Parathyroid adenoma (tissue), 2 donors: Measurements from ENCODE around the gene PBX2.

Experiments
- H2AFZ ChIP-seq: fragments of 300-600 bp; sonication (generic); one replicate; pipeline ENCODE4 v1.7.0; 2017; ENCODE audit warnings: antibody characterized with exemption, mild to moderate bottlenecking
- H3K27ac ChIP-seq: fragments of 300-600 bp; sonication (generic); one replicate; pipeline ENCODE4 v1.7.0; 2017
- H3K27me3 ChIP-seq: fragments of 300-600 bp; sonication (generic); one replicate; pipeline ENCODE4 v1.7.0; 2017; ENCODE audit warnings: low read length; ENCODE audit not compliant: control insufficient read depth, insufficient read depth
- H3K36me3 ChIP-seq: fragments of 300-600 bp; sonication (generic); one replicate; pipeline ENCODE4 v1.7.0; 2017; ENCODE audit warnings: low read length; ENCODE audit not compliant: control insufficient read depth, insufficient read depth
- H3K4me1 ChIP-seq: fragments of 300-600 bp; sonication (generic); one replicate; pipeline ENCODE4 v1.7.0; 2017; ENCODE audit warnings: control low read depth
- H3K4me2 ChIP-seq: fragments of 300-600 bp; sonication (generic); one replicate; pipeline ENCODE4 v1.7.0; 2017; ENCODE audit warnings: low read length
- H3K4me3 ChIP-seq: fragments of 300-600 bp; sonication (generic); one replicate; pipeline ENCODE4 v1.7.0; 2017; ENCODE audit warnings: low read depth, low read length
- H3K79me2 ChIP-seq: fragments of 300-600 bp; sonication (generic); one replicate; pipeline ENCODE4 v1.7.0; 2017; ENCODE audit warnings: control low read depth
- H3K9ac ChIP-seq: fragments of 300-600 bp; sonication (generic); one replicate; pipeline ENCODE4 v1.7.0; 2017; ENCODE audit warnings: mild to moderate bottlenecking
- H3K9me3 ChIP-seq: fragments of 300-600 bp; sonication (generic); one replicate; pipeline ENCODE4 v1.7.0; 2017; ENCODE audit warnings: low read length; ENCODE audit not compliant: control insufficient read depth
- TF ChIP-seq, protein P1 (sequence below): fragments of 300-600 bp; sonication (generic); IDR thresholded peaks from one replicate; pipeline ENCODE4 v1.7.0; 2017; ENCODE audit warnings: antibody characterized with exemption, mild to moderate bottlenecking
- donor health status: primary hyperparathyroidism.

The PBX2 gene

DNA sequence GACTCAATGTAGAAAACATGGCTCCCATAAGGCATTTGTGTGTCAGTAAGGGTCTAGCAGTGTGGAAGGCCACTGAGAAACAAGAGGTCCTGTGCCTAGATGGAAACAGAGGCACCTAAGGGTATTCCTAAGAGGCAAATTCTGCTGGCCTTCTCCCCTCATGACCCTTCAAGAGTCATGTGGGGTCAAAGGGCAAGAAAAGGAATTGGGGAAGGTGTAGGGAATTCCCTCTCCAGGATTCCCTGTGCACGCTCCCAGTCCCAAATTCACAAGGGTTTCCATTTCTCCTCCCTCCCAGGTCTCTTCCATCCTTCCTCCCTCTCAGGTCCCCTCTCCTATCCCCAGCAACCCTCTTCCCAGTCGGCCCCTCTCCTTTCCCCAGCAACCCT is 14.7 kb downstream of the PBX2 start:
- Histone ChIP-seq H3K27ac (peak overlapping the region; percentile 98), H3K27me3 (no peaks in the 10 kb centered on the region), H3K36me3 (no peaks in the 10 kb centered on the region), H3K79me2 (peaks cover 9% of the 10 kb centered on the region), H3K4me1 (peaks cover 9% of the 10 kb centered on the region), H3K9ac (peak overlapping the region; percentile 89), H2AFZ (peak overlapping the region; percentile 89), H3K4me2 (peak overlapping the region; percentile 91), H3K4me3 (peak overlapping the region; percentile 81), H3K9me3 (no peaks in the 10 kb centered on the region)
- TF ChIP-seq, protein P1, sequence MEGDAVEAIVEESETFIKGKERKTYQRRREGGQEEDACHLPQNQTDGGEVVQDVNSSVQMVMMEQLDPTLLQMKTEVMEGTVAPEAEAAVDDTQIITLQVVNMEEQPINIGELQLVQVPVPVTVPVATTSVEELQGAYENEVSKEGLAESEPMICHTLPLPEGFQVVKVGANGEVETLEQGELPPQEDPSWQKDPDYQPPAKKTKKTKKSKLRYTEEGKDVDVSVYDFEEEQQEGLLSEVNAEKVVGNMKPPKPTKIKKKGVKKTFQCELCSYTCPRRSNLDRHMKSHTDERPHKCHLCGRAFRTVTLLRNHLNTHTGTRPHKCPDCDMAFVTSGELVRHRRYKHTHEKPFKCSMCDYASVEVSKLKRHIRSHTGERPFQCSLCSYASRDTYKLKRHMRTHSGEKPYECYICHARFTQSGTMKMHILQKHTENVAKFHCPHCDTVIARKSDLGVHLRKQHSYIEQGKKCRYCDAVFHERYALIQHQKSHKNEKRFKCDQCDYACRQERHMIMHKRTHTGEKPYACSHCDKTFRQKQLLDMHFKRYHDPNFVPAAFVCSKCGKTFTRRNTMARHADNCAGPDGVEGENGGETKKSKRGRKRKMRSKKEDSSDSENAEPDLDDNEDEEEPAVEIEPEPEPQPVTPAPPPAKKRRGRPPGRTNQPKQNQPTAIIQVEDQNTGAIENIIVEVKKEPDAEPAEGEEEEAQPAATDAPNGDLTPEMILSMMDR = no peak

DNA sequence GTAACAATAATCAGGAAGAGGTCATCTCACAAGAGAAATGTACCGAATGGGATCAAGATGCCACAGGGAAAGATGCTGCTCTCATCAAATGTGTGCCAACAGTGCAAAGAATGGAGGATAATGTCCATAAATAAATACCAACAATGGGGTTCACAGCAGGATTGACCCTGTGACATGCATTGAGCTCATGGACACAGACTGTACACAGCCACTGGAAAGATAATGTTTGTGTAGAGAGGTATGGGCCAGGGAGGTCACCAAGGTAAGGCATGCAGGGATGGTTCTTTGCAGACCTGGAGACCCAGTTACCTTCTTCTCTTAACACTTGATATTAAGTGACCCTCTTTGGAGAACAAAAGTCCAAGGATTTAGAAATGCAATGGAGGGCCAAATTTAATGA is 15.6 kb downstream of the PBX2 start:
- no peak overlapping the region for H2AFZ ChIP-seq
- H3K9ac ChIP-seq = no peak overlapping the region
- H3K27me3 ChIP-seq = no peaks in the 10 kb centered on the region
- H3K4me3 ChIP-seq = no peak overlapping the region
- peaks cover 9% of the 10 kb centered on the region for H3K79me2 ChIP-seq
- H3K4me2 ChIP-seq = no peak overlapping the region
- H3K36me3 ChIP-seq = no peaks in the 10 kb centered on the region
- no peaks in the 10 kb centered on the region for H3K9me3 ChIP-seq
- TF ChIP-seq, protein P1 = no peak
- peaks cover 9% of the 10 kb centered on the region for H3K4me1 ChIP-seq
- no peak overlapping the region for H3K27ac ChIP-seq

DNA sequence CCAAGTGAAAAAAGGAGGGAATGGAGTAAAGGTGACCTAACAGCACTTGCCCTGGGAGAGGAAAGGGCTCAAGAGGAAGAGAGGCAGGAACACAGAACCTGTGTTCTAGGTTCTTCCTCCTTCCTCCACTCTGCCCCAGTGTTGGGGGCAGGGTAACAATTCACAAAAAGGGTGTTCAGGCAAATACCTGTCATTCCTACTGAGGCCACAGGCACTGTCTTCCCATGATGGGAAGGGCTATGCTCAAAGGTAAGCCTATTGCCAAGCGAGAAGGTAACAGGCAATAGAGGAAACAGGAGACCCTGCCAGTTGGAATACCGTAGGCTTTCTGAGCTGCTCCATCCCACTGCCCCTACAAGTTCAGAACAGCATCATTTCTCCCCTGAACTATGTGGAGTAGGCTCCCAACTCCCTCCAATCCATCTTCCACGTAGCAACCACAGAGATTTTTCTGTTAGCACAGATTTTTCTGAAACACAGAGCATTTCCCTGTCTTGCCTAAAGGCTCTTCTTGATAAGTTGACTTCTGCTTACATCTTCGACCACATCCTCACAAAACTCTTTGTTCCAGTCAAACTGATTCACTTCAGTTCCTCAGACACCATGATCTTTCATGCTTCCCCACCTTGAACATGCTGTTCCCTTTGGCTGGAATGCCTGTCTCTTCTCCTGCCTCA is 16.8 kb downstream of the PBX2 start:
- Histone ChIP-seq H3K9me3 (no peaks in the 10 kb centered on the region), H3K27ac (no peak overlapping the region), H3K4me1 (peaks cover 9% of the 10 kb centered on the region), H3K27me3 (no peaks in the 10 kb centered on the region), H3K4me3 (no peak overlapping the region), H3K9ac (no peak overlapping the region), H2AFZ (no peak overlapping the region), H3K36me3 (no peaks in the 10 kb centered on the region), H3K79me2 (peaks cover 5% of the 10 kb centered on the region), H3K4me2 (no peak overlapping the region)
- TF ChIP-seq, protein P1 = no peak

DNA sequence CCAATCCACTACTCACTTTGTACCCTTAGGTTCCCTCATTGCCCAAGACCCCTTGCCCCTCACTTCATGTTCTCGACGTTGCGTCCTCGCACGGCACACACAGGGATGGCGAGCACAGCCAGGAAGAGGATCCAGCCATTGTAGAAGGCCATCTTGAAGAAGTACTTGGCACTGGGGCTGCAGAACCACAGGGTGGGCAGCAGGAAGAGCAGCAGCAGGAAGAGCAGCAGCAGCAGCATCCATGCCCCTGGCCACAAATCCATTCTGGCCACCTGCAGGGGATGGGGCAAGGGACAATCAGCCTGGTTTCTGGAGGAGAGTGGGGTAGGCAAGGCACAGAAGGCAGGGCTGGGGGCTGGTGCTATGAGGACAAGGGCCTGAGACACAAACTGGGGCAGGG is 18.8 kb downstream of the PBX2 start:
- TF ChIP-seq, protein P1 = no peak
- H3K36me3 ChIP-seq = no peaks in the 10 kb centered on the region
- no peak overlapping the region for H3K4me3 ChIP-seq
- no peaks in the 10 kb centered on the region for H3K27me3 ChIP-seq
- H3K27ac ChIP-seq = no peak overlapping the region
- H3K4me1 ChIP-seq = peaks cover under 1% of the 10 kb centered on the region
- no peak overlapping the region for H3K9ac ChIP-seq
- H2AFZ ChIP-seq = no peak overlapping the region
- H3K9me3 ChIP-seq = no peaks in the 10 kb centered on the region
- peaks cover 5% of the 10 kb centered on the region for H3K79me2 ChIP-seq
- H3K4me2 ChIP-seq = no peak overlapping the region

DNA sequence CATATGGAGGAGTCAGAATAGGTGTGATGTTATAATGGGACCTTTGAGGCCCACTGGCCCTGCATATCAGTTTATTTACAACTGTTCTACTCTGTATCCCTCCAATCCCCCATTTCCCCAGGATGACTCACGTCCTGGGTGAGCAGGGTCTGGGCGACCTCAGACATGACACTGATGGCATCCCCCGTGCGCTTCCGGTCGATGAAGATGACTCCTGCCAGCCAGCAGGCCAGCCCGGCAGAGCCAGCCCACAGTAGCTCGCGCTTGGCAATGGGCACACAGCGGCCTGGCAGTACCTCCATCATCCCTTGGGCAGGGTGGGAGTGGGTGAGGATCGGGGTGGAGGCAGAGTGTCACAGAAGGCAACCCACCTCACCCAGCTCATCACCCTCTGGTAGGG is 19.7 kb downstream of the PBX2 start:
- Histone ChIP-seq H3K4me1 (no peaks in the 10 kb centered on the region), H3K4me3 (no peak overlapping the region)

More for the DNA sequence above, 19.7 kb downstream of the PBX2 start:
- H3K27ac ChIP-seq = no peak overlapping the region
- no peaks in the 10 kb centered on the region for H3K36me3 ChIP-seq
- H3K27me3 ChIP-seq = no peaks in the 10 kb centered on the region
- H2AFZ ChIP-seq = no peak overlapping the region
- H3K9me3 ChIP-seq = no peaks in the 10 kb centered on the region
- no peak overlapping the region for H3K4me2 ChIP-seq
- no peak overlapping the region for H3K9ac ChIP-seq
- TF ChIP-seq, protein P1 = no peak
- peaks cover 2% of the 10 kb centered on the region for H3K79me2 ChIP-seq
